ENCODE results near the gene SRPK1.

SRPK1 gene

DNA sequence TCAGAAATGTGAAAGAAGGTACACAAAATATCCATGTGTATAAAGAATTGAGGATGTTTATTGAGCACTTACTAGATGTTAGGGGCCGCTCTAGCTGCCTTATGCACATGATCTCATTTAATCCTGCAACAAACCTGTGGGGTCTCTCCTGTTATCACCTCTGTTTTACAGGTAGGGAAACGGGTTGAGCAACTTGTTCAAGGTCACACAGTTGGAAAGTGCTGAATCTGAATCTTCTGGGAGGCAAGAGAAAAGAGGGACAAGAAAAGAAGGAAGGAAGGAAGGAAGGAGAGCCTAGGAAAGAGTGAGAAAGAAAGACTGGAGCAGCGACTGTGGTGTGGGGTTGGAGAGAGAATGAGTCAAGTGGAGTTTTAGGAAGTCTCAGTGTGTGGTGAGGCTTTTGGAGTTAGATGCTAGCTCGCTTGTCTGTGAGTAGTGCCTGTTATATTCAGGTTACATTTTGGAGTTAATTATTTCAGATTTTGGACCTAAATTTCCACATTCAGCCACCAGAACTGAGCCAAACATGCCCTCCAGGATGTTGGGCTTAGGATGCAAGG lies 132.4 kb downstream of the SRPK1 start:
- H3K27me3 ChIP-seq = peaks cover 0 to 16% (median 11%) of the 10 kb centered on the region in 11 experiments; a peak in 9 of 22 replicates
- no peak overlapping the region for H3K4me3 ChIP-seq
- H3K27ac ChIP-seq = no peak overlapping the region
- no peak overlapping the region for H3K9ac ChIP-seq
- no peaks in the 10 kb centered on the region for H3K4me1 ChIP-seq
- no peaks in the 10 kb centered on the region for H3K36me3 ChIP-seq
- H4K20me1 ChIP-seq = 0 out of 22 replicates have a peak, but pooled peaks cover 0 to 4% (median 0%) of the 10 kb centered on the region in 11 experiments
- no peak overlapping the region for H3K4me2 ChIP-seq
- TF ChIP-seq Cebpa-rat (IDR thresholded peaks at IDR 0.05) = no peak
- no peaks in the 10 kb centered on the region for H3K9me3 ChIP-seq (replicated peaks in 1 of 11)

- Histone ChIP-seq H3K4me2 (no peak overlapping the region), H3K4me3 (no peak overlapping the region), H3K9ac (no peak overlapping the region), H3K36me3 (no peaks in the 10 kb centered on the region), H3K9me3 (replicated peaks in 1 of 11) (no peaks in the 10 kb centered on the region), H3K27ac (no peak overlapping the region), H3K27me3 (peaks cover 0 to 16% (median 11%) of the 10 kb centered on the region in 11 experiments; a peak in 9 of 22 replicates), H3K4me1 (no peaks in the 10 kb centered on the region), H4K20me1 (0 out of 22 replicates have a peak, but pooled peaks cover 0 to under 1% (median 0%) of the 10 kb centered on the region in 11 experiments)
- TF ChIP-seq Cebpa-rat (IDR thresholded peaks at IDR 0.05) = no peak
These were observed 133.4 kb downstream of the SRPK1 start for GRCh38 chr6:35787266-35788218.

DNA sequence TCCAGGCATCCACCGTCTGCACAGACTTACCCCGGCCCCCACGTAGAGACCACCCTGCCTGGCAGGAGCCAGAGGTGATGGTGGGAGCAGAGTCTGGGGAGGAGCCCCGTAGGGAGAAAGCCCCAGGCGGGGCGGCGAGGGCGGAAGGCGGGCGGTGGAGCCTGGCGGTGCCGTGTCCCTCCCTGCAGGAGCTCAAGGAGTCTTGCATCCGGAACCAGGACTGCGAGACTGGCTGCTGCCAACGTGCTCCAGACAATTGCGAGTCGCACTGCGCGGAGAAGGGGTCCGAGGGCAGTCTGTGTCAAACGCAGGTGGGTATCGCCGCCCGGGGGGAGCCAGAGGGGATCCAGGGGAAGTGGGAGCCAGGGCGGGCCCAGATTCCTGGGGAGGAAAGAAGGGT lies 134.1 kb downstream of the SRPK1 start:
- Histone ChIP-seq H3K27me3 (peaks cover 0 to 16% (median 11%) of the 10 kb centered on the region in 11 experiments; a peak in 9 of 22 replicates), H3K4me1 (no peaks in the 10 kb centered on the region), H4K20me1 (no peaks in the 10 kb centered on the region), H3K4me3 (no peak overlapping the region), H3K36me3 (no peaks in the 10 kb centered on the region), H3K9me3 (replicated peaks in 1 of 11) (no peaks in the 10 kb centered on the region), H3K4me2 (no peak overlapping the region), H3K27ac (no peak overlapping the region), H3K9ac (no peak overlapping the region)
- TF ChIP-seq Cebpa-rat (IDR thresholded peaks at IDR 0.05) = no peak

- H3K4me3 ChIP-seq = no peak overlapping the region
- H3K4me2 ChIP-seq = no peak overlapping the region
- no peaks in the 10 kb centered on the region for H4K20me1 ChIP-seq
- H3K27ac ChIP-seq = no peak overlapping the region
- TF ChIP-seq Cebpa-rat (IDR thresholded peaks at IDR 0.05) = no peak
- no peaks in the 10 kb centered on the region for H3K9me3 ChIP-seq (replicated peaks in 1 of 11)
- H3K36me3 ChIP-seq = no peaks in the 10 kb centered on the region
- no peaks in the 10 kb centered on the region for H3K4me1 ChIP-seq
- H3K9ac ChIP-seq = no peak overlapping the region
- peaks cover 0 to 16% (median 11%) of the 10 kb centered on the region in 11 experiments; a peak in 9 of 22 replicates for H3K27me3 ChIP-seq
These were observed 134.6 kb downstream of the SRPK1 start for GRCh38 chr6:35786272-35786671.

DNA sequence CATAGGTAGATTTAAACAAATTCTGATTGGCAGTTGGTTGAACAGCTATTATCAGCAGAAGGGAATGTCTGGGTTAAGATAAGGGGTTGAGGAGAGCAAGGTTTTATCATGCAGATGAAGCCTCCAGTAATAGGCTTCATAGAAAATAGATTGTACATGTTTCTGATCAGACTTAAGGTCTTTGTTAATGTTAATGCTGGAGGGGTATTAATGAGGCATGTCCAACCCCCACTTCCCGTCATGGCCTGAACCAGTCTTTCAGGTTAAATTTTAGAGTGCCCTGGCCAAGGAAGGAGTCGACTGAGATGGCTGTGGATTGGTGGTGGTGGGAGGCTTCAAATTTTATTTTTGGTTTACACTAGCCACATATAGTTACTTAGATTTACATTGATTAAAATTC lies 136.7 kb downstream of the SRPK1 start:
- no peaks in the 10 kb centered on the region for H3K9me3 ChIP-seq (replicated peaks in 1 of 11)
- TF ChIP-seq Cebpa-rat (IDR thresholded peaks at IDR 0.05) = no peak
- H3K9ac ChIP-seq = no peak overlapping the region
- H3K27me3 ChIP-seq = peaks cover 0 to 16% (median 11%) of the 10 kb centered on the region in 11 experiments; a peak in 9 of 22 replicates
- H3K4me1 ChIP-seq = no peaks in the 10 kb centered on the region
- no peak overlapping the region for H3K4me2 ChIP-seq
- no peak overlapping the region for H3K4me3 ChIP-seq
- no peaks in the 10 kb centered on the region for H3K36me3 ChIP-seq
- H3K27ac ChIP-seq = no peak overlapping the region
- no peaks in the 10 kb centered on the region for H4K20me1 ChIP-seq
